Gastrocnemius medialis (tissue), 4 donors: ENCODE measurements around the gene TMEM131L.

Experiments used
- CTCF ChIP-seq, 5 experiments: fragments of 450-650 bp in 3 of 5; fragments of 200-600 bp in 2 of 5; sonication (generic) in 2 of 5; IDR thresholded peaks in 4 of 5; conservative IDR thresholded peaks in 1 of 5; 1 replicate in 4 of 5; 2 replicates in 1 of 5; pipeline ENCODE4 v1.5.1; 2016 to 2019; ENCODE audit warnings: antibody characterized with exemption in 5 of 5, mild to moderate bottlenecking in 3 of 5, moderate library complexity in 3 of 5
- POLR2A ChIP-seq, 2 donors: fragments of 450-650 bp; IDR thresholded peaks; one replicate each; pipeline ENCODE4 v1.6.1; 2017; ENCODE audit warnings: antibody characterized with exemption in 2 of 2, mild to moderate bottlenecking in 2 of 2, moderate library complexity in 2 of 2

GRCh38 chr4:153510252-153511001, 44.3 kb downstream of the TMEM131L start:
- TF ChIP-seq CTCF (IDR thresholded peaks at IDR 0.05 in 4 of 5, conservative IDR thresholded peaks at IDR 0.05 in 1 of 5) (no peak), POLR2A (IDR thresholded peaks at IDR 0.05) (no peak)
